Motor neuron (in vitro differentiated cells): Measurements from ENCODE around the gene SLC9A8. TPM values are rescaled to one million over a fixed set of nuclear protein-coding genes. Genes with fewer than 3 reads are reported as not detected.

Source experiments
- ATAC-seq, 8 experiments: fragments of 200-7000 bp; cut with Tn5 transposase; replicated peaks in 6 of 8; 2 replicates each; pipeline ENCODE4 v1.8.0; 2021; ENCODE audit warnings: mild to moderate bottlenecking in 8 of 8, moderate library complexity in 8 of 8
- H3K27ac ChIP-seq, 2 donors: fragments of 250-450 bp; sonication (Bioruptor Pico); 2 replicates each; pipeline ENCODE4 v1.9.0; 2021; ENCODE audit warnings: antibody characterized with exemption in 2 of 2, mild to moderate bottlenecking in 2 of 2, moderate library complexity in 1 of 2
- H3K4me1 ChIP-seq, 2 donors: fragments of 250-450 bp; sonication (Bioruptor Pico); replicated peaks in 1 of 2; 2 replicates each; pipeline ENCODE4 v1.6.1; 2021; ENCODE audit warnings: antibody characterized with exemption in 2 of 2, mild to moderate bottlenecking in 2 of 2, moderate library complexity in 1 of 2
- H3K4me3 ChIP-seq, 5 donors: fragments of 250-450 bp; sonication (Bioruptor Pico); 2 replicates each; pipeline ENCODE4 v1.9.0; 2021; ENCODE audit warnings: antibody characterized with exemption in 5 of 5, mild to moderate bottlenecking in 5 of 5, moderate library complexity in 4 of 5
- WGBS, 10 experiments: fragments of 450-650 bp; shearing (Covaris generic); methylation state at CpG; one replicate each; pipeline ENCODE4 v1.0.0; 2022; 5-methylcytosine and 5-hydroxymethylcytosine counted together
- in situ Hi-C, 9 experiments: fragments of 400-800 bp; cut with MboI; loops; one replicate each; pipeline ENCODE4 v1.15.0; 2021; ENCODE audit warnings: low sequenced_read_pairs in 9 of 9, low pct_unique_long_range_greater_than_20kb in 2 of 9; ENCODE audit not compliant: unreplicated experiment in 9 of 9
- total RNA-seq, 8 experiments: library from RNA; unstranded; fragments of 300-600 nt; gene quantifications; 2 replicates each; pipeline versions ENCODE4 v1.2.3 to v1.2.4, GENCODE V29; 2022

Gene SLC9A8
- total RNA-seq, 8 experiments from 2014 or later, result 3.7 to 15.5 (median 7.1) TPM

GRCh38 chr20:49810491-49811190 lies 2.0 kb upstream of the SLC9A8 start:
- no peak for ATAC-seq
- no peak overlapping the region for H3K4me3 ChIP-seq
- H3K27ac ChIP-seq, result no peak overlapping the region
- WGBS, 10 experiments, result 0 to 100% (median 97%) methylated on average over 1 to 6 of the region's 6 CpGs; no CpG with 5 or more reads in 1 of the 10 experiments
- in situ Hi-C loops, result no loop called here
- H3K4me1 ChIP-seq, result peaks cover 5 to 10% of the 10 kb centered on the region in 2 donors

GRCh38 chr20:49811825-49812506 lies 662 bp upstream of the SLC9A8 start:
- Histone ChIP-seq H3K27ac (peak overlapping the region; percentile 12 to 36), H3K4me3 (peak overlapping the region; percentile 57 to 94 (median 66)), H3K4me1 (peaks cover 5 to 10% of the 10 kb centered on the region in 2 donors)
- ATAC-seq, result peak in 7 of 8 experiments; percentile 7 to 43 (median 23)
- WGBS, 10 experiments, result 0 to 60% (median 19%) methylated on average over 1 to 8 of the region's 11 CpGs; no CpG with 5 or more reads in 3 of the 10 experiments
- in situ Hi-C loops, result no loop called here

DNA sequence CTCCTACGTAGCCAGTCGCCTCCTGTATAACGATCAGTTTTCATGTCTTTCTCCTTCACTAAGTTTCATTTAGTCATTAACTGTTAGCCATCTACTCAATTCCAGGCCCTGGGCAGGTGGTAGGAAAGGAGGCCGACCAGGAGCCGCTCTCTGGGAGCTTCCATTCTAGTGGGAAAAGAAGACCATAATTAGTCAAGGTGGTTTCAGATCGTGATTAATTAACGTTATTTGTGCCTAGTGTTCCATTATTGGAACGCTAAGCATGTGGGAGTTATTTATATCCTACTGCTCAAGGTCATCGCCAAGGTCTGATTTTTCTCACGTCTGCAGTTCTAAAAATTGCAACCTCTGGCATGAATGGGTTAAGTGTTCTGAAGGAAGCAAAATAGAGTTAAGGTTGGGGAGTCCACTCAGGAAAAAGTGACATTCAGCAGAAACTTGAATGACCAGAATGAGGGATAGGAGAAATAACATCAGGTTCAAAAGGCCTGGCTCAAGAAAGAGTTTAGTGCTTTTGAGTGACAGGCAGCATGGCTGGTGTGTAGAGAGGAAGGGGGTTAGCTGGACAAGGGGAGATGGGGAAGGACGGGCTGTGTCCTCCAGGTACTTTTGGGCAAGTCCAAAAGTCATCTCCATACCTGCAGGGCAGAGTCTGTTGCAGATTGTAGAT lies 812 bp downstream of the SLC9A8 start:
- H3K27ac ChIP-seq, result peak overlapping the region; percentile 36 to 75
- WGBS, 10 experiments, result 0 to 32% (median 9%) methylated on average over 4 to 9 of the region's 11 CpGs; no CpG with 5 or more reads in 1 of the 10 experiments
- H3K4me3 ChIP-seq, result peak overlapping the region; percentile 57 to 94 (median 66)
- in situ Hi-C loops, result no loop called here
- peaks cover 5 to 10% of the 10 kb centered on the region in 2 donors for H3K4me1 ChIP-seq
- ATAC-seq, result no peak

- in situ Hi-C loops, result no loop called here
- Histone ChIP-seq H3K4me1 (peaks cover 5 to 10% of the 10 kb centered on the region in 2 donors), H3K4me3 (no peak overlapping the region), H3K27ac (no peak overlapping the region)
- 15 to 100% (median 70%) methylated on average over 1 to 5 of the region's 5 CpGs; no CpG with 5 or more reads in 2 of the 10 experiments for WGBS, 10 experiments
- ATAC-seq, result peak in 1 of 8 experiments; percentile 6
Measured at GRCh38 chr20:49814057-49814694, 1.5 kb downstream of the SLC9A8 start.

DNA sequence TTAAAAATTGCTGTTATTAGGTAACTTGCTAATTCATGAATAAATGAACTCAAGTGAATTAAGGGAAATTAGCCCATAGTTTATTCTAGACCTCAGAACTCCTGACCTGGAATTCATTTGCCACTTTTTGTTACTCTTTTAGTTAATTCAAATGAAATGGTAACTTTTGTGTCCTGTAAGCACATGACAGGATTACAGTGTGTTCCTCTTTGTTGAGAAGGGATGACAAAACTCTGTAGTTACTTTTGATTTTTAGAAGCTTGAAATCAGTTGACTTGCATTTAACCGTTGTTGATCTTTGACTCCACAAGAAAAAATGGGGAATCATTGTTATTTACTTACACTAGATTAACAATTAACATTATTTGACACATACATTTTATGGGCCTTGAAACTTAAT lies 6.2 kb downstream of the SLC9A8 start:
- in situ Hi-C loops, result no loop called here
- H3K4me1 ChIP-seq, result peaks cover under 1% of the 10 kb centered on the region in 2 donors
- 86 to 100% (median 100%) methylated on average over 1 of the region's 1 CpG; no CpG with 5 or more reads in 2 of the 10 experiments for WGBS, 10 experiments
- ATAC-seq, result no peak
- no peak overlapping the region for H3K27ac ChIP-seq
- H3K4me3 ChIP-seq, result no peak overlapping the region

DNA sequence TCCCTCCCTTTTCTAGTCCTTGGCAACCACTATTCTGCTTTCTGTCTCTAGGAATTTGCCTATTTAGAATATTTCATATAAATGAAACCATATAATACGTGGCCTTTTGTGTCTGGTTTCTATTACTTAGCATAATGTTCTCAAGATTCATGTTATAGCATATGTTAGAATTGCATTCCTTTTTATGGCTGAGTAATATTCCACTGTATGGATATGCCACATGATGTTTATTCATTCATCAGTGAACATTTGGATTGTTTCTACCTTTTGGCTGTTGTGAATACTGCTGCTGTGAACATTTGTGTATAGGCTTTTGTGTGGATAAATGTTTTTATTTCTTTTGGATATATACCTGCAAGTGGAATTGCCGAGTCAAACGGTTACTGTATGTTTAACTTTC lies 7.1 kb downstream of the SLC9A8 start:
- no peak for ATAC-seq
- no peak overlapping the region for H3K27ac ChIP-seq
- 33 to 100% (median 93%) methylated on average over 1 to 3 of the region's 3 CpGs; no CpG with 5 or more reads in 1 of the 10 experiments for WGBS, 10 experiments
- H3K4me1 ChIP-seq, result no peaks in the 10 kb centered on the region
- no peak overlapping the region for H3K4me3 ChIP-seq
- in situ Hi-C loops, result no loop called here

- Histone ChIP-seq H3K27ac (no peak overlapping the region), H3K4me3 (no peak overlapping the region), H3K4me1 (no peaks in the 10 kb centered on the region)
- in situ Hi-C loops, result no loop called here
- peak in 1 of 8 experiments; percentile 12 for ATAC-seq
- WGBS, 10 experiments, result 50 to 100% (median 93%) methylated on average over 1 to 2 of the region's 2 CpGs; no CpG with 5 or more reads in 2 of the 10 experiments
Measured at GRCh38 chr20:49821381-49821780, 8.8 kb downstream of the SLC9A8 start.

DNA sequence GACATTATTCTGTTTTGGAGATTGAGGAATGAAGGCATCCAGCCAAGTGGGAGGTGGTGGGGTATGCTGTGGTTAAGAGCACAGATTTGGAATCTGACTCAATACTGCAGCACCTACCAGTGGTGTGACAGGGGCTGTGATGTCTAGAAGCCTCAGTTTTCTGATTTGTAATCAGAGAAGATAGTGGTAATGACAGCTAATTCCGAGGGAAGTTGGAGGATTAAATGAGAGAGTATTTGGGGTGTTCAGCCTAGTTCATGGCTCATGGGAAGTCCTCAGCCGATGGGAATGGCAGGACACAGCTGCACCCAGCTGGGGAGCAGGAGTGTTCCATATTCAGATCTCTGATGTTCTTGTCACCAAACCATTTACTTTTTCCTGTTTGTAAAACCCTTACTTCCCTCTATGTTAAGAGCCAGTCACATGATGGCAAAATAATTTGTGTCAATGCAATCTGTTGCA lies 9.3 kb downstream of the SLC9A8 start:
- no peak overlapping the region for H3K4me3 ChIP-seq
- no peak overlapping the region for H3K27ac ChIP-seq
- 0 to 94% (median 73%) methylated on average over 1 to 2 of the region's 2 CpGs; no CpG with 5 or more reads in 3 of the 10 experiments for WGBS, 10 experiments
- no peaks in the 10 kb centered on the region for H3K4me1 ChIP-seq
- ATAC-seq, result peak in 3 of 8 experiments; percentile 73 to 87 (median 84)
- in situ Hi-C loops, result no loop called here

- WGBS, 10 experiments, result 60 to 100% (median 86%) methylated on average over 1 to 2 of the region's 2 CpGs; no CpG with 5 or more reads in 3 of the 10 experiments
- Histone ChIP-seq H3K4me1 (no peaks in the 10 kb centered on the region), H3K27ac (no peak overlapping the region), H3K4me3 (no peak overlapping the region)
- in situ Hi-C loops, result no loop called here
- no peak for ATAC-seq
Measured at GRCh38 chr20:49823152-49823847, 10.7 kb downstream of the SLC9A8 start.

DNA sequence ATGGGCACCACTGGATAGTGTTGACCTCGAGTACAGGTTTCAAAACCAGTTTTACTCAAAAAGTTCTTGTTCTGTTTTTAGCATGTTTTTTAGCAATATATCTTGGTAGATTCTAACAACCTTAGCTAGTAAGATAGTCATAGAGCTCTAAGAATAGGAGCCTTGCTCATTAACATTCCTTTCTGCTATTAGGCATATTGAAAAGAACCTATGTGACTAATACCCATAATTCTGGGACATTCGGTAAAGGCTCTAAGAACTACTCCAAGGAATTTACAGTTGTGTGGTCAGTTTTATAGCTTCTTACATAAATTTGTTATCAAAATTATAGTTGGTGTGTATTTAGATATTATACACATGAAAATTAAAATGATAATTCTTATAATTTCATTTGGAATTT lies 11.6 kb downstream of the SLC9A8 start:
- H3K4me3 ChIP-seq, result no peak overlapping the region
- peak in 1 of 8 experiments; percentile 12 for ATAC-seq
- no peaks in the 10 kb centered on the region for H3K4me1 ChIP-seq
- 60 to 100% (median 90%) methylated on average over 1 to 2 of the region's 2 CpGs; no CpG with 5 or more reads in 2 of the 10 experiments for WGBS, 10 experiments
- in situ Hi-C loops, result no loop called here
- no peak overlapping the region for H3K27ac ChIP-seq

DNA sequence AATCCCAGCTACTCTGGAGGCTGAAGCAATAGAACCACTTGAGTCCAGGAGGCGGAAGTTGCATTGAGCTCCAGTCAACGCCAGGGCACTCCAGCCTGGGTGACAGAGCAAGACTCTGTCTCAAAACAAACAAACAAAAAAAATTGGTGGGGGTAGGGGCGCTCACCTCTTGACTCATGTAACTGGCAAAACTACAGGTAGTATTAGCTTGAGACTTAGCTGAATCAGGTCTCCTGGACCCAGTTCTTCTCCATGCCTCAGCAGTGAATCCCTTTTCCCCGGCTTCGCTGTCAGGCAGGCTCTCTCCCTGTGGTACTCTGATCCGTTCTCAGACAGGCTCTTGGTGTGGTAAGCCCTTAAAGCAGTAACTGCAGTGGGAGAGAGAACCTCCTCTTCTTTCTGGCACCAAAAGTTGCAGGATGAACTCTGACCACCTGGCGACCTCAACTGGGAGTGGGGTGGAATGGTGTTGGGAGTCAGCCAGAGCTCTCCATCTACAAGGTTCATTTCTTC lies 12.9 kb downstream of the SLC9A8 start:
- in situ Hi-C loops, result loop anchor here in 3 of 9 experiments (25.0 kb wide), 1 partner anchor 213 kb away; no protein-coding TSS in a partner anchor
- Histone ChIP-seq H3K27ac (no peak overlapping the region), H3K4me3 (no peak overlapping the region), H3K4me1 (no peaks in the 10 kb centered on the region)
- no peak for ATAC-seq
- 40 to 100% (median 87%) methylated on average over 1 to 6 of the region's 7 CpGs; no CpG with 5 or more reads in 3 of the 10 experiments for WGBS, 10 experiments
